ENCODE data around the gene EVX1.

DNA sequence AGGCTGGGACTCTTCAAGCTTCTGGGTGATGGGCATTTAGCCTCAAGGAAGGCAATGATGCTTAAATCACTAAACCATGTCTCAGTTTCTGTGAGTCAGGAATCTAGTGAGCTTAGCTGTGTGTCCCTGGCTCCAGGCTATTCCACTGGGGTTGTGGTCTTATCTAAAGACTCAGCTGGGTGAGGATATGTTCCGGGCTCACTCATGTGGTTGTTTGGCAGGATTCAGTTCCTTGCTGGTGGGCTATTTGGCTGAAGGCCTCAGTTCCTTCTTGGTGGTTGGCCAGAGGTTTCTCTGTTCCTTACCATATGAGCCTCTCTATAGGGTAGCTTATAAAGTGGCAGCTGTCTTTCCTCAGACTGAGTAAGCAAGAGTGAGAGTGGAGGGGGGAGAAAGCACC lies 12.0 kb downstream of the EVX1 start:
- TF ChIP-seq, protein P1, sequence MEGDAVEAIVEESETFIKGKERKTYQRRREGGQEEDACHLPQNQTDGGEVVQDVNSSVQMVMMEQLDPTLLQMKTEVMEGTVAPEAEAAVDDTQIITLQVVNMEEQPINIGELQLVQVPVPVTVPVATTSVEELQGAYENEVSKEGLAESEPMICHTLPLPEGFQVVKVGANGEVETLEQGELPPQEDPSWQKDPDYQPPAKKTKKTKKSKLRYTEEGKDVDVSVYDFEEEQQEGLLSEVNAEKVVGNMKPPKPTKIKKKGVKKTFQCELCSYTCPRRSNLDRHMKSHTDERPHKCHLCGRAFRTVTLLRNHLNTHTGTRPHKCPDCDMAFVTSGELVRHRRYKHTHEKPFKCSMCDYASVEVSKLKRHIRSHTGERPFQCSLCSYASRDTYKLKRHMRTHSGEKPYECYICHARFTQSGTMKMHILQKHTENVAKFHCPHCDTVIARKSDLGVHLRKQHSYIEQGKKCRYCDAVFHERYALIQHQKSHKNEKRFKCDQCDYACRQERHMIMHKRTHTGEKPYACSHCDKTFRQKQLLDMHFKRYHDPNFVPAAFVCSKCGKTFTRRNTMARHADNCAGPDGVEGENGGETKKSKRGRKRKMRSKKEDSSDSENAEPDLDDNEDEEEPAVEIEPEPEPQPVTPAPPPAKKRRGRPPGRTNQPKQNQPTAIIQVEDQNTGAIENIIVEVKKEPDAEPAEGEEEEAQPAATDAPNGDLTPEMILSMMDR (IDR thresholded peaks at IDR 0.05) = no peak
- TF ChIP-seq EZH2 (IDR thresholded peaks at IDR 0.05) = no peak

Measured in neural progenitor cell (in vitro differentiated cells).